ENCODE data around the gene FOXP2.
"Not testable (repeated sequence)": the region's sequence is repeated elsewhere in the genome, so short reads cannot be mapped to it uniquely, and the experiment has no call there.

FOXP2 gene

DNA sequence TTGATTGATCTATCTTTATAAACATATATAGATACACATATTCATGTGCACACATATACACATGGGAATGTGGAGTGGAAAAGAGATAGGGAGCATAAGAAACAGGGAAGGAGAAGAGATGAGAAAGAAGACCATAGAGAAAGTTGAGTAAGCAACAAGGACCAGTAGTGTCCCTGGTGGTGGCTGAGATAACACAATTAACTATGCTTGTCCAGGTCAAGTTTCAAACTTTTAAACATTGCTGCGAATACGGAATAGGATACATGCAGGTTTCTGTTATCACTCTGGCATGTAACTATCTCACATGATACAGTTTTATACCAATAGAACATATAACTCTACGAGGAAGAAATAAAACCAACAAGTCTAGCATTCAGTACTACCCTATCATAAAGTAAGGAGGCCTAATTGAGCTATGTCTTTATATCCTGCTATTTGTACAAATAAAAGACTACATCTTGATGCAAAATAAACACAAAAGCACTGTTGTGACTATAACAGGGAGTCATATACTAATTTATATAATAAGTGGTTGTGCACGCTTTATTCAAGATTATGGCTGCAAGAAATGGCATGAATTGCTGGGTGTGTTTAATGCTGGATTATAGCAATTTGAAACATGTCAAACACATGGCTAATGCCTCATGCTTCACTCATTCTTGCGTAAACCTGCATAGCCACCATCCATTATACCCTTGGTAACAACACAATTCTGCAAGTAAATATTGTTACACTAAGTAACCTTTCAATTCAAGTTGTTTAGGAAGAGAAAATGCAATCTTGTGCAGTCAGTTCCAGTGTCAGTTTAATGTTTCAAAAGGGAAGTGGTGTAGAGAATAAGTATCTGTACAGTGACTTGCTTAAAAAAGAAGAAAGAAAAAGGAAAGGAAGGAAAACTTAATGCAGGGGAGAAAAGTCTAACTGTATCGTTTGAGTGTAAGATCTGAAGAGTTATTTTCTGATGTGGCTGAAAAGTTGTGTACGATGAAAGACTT lies 8.2 kb downstream of the FOXP2 start:
- no peak for DNase-seq

DNA sequence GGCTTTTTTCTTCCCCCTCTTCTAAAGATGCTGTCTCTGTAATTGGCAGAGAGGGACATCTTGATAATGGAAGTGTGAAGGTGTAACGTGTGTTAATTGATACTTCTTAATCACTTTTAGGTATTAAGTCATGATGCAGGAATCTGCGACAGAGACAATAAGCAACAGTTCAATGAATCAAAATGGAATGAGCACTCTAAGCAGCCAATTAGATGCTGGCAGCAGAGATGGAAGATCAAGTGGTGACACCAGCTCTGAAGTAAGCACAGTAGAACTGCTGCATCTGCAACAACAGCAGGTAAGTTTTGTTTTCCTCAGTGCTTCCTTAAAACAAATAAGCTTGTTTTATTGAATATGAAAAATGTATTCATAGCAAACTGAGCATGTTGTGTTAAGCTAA lies 11.8 kb downstream of the FOXP2 start:
- no peak for DNase-seq

DNA sequence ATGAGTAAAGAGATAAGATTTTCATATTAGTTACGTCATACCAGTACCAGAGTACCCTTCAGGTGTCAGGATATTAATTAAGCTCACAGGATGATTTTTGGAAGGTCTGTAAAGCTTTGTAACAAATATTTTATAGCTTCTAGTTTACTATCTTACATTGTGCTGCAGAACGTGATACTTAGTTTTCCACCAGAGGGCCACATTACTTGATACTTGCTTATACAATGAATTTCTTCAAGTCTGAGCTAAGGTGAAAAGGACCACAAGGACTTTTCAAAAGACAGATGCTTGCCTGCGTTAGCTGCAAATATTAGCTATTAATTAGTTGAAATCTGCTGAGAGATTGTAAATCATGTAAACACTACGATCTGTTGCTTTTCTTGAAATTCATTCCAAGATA lies 12.2 kb downstream of the FOXP2 start:
- no peak for DNase-seq

DNA sequence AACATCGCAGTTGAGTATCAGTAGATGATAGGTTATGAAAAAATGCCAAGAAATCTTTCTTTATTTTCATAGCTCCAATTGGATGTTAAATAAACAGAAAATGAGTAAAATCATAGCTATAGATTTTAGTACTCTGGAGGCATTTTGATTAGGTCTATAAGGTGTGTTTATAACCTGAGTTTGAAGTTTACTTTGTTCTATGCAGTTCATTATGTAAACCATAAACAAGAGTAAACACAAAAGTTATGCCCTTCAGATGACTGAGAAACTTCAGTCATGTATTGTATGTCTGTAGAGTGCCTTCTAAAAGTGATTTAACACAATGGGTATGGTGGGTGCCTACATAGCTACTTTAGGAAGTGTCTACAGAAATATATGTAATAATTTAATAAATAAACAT lies 13.6 kb downstream of the FOXP2 start:
- DNase-seq, result no peak

DNA sequence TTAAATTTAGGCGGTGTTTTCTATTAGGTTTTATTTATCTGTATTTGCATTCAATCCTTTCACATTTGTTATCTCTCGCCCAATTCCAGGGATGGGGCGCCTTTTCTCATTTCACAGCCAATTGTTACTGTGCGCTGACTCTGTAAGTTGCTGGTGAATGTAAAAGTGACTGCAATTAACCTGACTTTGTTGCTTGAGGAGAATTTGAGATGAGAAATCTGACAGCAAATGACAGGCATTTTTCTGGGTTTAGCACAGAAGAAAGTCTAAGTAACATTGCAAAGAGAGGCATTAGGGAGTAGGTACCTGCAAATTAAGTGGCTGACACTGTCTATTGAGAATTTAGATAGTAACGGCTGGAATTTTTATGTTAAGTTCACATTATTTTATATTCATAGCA lies 16.6 kb downstream of the FOXP2 start:
- no peak for DNase-seq

DNA sequence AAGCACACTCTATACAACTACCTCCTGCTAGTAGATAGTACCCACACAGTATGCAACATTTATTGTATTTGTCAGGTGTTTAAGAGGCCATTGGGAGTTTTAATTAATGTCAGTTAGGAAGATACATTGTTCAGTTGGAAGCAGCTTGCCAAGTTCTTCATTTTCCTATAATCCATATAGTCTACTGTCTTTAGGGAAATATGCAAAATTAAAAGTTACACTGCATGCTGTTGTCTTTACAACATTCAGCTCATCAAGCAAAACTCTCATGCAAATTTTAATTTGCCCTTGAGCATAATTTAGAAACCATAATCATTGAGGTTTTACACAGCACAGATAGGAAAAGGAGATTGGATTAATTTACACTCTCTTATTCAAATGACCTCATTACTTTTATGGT lies 17.4 kb downstream of the FOXP2 start:
- no peak for DNase-seq

DNA sequence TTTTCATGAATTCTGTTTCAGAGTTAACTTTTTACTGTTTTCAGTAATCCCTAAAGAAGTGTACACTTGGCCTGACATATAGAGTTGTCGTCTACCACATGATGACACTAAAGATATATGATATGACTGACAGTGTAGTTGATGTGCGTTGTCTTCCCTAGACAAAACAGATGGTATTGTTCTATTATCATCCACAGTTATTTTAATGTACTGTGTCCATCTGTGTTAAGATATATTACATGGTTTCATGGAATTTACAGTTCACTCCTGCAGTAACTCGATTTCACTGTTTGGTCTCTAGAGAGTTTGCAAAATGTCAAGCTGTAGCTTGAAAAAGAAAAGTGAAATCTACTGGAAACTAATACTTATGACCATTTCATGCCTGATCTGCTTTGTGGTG lies 18.1 kb downstream of the FOXP2 start:
- no peak for DNase-seq

DNA sequence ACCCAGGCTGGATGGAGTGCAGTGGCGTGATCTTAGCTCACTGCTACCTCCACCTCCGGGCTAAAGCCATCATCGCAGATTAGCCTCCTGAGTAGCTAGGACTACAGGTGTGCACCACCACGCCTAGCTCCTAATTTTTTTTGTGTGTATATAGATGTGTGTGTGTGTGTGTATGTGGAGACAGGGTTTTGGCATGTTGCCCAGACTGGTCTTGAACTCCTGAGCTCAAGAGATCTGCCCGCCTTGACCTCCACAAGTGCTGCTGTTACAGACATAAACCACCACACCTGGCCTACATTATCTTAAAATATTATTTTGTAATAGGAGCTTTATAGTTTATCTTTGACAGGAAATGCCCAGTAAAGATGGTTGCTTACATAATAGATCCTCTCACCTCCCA lies 25.0 kb downstream of the FOXP2 start:
- DNase-seq, result no peak

DNA sequence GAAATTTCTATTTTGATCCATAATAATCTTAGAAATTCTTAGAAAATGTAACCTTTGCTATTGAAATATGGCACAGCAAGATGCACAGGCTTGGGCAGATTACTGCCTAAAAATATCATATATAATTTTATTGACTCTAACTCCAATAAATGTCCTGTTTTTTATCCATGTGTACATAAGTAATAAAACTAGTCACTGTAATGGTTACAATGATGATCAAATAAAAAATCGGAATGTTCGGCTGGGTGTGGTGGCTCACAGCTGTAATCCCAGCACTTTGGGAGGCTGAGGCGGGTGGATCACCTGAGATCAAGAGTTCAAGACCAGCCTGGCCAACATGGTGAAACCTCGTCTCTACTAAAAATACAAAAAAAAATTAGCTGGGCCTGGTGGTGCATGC lies 26.3 kb downstream of the FOXP2 start:
- DNase-seq, result not testable (repeated sequence)

DNA sequence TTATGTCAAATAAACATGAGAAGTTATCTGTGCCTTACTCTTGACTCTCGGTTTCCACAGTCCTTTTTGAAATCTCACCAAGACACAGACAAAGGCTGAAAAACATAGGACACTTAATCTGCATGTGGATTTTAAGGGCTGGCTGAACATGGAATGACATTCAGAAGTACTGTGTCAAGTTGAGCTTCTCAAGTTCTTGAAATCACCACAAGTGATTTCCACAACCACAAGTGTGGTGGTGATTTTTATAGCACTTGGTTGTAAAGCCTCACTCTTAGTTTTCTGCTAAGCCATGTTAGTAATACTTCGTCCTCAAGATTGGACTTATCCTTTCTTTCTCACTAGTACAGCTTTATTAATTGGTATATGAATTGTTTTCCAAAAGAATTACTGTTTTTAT lies 29.6 kb downstream of the FOXP2 start:
- DNase-seq, result no peak

DNA sequence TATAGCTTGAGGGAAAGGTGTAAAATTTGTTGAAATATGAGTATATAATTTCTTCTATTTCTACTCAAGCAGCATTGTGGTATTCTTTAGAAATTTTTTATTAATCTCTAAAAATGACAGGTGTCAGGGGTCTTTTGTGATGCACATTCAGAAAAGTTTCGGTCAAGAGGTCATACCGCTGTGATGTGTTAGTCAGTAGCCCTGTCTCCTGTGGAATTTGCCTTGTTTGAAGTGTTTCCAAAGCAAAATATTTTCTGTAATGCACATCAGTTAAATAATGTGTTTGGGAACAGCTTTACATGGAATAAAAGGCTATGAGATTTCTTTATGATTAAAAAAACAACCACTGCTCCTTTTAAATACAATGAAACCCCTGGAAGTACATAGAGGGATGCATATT lies 35.8 kb downstream of the FOXP2 start:
- DNase-seq, result no peak

DNA sequence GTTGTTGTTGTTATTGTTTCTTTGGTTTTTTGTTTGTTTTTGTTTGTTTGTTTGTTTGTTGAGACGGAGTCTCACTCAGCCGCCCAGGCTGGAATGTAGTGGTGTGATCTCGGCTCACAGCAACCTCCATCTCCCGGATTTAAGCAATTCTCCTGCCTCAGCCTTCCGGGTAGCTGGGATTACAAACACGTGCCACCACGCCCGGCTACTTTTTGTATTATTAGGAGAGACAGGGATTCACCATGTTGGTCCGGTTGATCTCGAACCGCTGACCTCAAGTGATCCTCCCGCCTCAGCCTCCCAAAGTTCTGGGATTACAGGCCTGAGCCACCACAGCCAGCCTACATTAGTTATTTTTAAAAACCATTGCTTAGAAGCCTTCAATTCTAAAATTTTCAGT lies 45.0 kb downstream of the FOXP2 start:
- no peak for DNase-seq

DNA sequence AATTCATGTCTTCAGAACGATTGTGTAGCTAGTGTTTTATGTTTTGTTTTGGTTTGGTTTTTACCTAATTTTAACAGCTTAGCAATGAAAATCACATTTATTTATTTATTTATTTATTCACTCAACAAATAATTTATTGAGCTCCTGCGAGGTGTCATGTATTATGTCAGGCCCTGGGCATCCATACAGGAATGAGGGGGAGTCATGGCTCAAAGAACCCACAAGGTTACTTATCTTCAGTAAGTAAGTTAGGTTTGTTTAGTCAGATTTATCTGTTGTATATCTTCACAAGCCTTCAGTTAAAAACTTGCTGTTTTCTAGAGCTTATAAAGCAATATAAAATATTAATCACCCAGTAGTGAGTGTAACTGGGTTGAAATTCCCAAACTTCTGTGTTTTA lies 45.4 kb downstream of the FOXP2 start:
- no peak for DNase-seq

DNA sequence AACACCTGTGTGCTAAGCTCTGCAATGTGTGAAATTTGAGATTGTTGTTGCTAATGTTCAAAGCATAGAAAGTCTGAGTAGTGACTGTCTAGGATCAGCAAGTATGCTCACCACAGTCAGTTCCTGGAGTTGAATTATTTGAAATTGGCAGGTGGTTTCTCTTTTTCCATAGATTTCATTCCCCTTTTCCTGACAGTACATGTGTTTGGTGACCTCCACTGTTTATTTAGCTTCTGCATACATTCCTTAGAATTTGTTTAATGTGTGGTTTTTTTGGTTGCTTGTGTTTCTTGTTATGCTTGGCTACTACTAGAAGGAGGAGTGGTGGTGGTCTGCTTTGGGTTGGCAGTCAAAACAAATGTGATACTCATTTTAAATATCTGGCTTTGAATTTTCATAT lies 52.3 kb downstream of the FOXP2 start:
- DNase-seq, result peak; percentile 29

DNA sequence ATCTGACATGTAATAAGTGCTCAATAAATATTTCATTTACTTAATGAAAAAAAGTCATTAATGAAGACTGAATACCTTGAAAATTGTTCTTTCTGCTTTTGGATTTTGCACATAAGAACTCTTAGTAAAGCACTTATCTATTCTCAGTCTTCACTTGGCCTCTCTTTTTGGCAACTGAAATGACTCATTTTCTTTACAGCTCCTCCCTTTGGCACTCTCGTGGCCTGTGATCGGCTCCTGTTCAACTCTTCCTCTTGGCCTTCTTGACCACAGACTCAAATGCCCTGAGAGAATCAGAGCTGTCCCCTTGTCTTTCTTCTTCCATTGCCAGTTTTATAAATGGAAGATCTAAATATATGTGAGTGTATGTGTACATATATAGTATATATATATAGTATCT lies 54.2 kb downstream of the FOXP2 start:
- DNase-seq, result no peak

DNA sequence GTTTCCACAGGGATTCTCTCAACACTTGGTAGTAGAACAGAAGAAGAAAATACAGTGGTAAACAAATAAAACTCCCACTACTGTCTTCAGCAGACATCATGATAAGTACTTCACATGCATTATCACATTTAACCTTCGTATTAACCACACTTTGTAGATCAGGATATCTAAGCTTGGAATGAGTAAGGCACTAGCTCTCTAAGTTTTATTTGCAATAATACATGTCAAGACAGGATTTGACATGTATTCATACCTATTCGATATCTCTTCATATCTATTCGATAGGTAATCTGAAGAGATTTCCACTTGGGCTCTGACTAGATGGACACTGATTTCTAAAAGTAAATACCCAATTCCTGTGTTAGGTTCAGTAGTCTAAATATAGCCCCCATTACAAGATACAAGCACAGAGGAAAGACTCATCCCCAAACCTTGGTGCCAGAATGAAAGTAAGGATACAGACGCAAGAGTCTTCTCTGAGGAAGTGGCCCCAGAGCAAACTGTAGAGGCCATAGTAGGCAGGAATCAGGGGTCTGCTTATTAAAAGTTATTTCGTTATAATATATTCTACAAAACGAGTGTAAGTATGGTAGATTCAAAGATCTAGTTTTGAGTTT lies 58.4 kb downstream of the FOXP2 start:
- no peak for DNase-seq

DNA sequence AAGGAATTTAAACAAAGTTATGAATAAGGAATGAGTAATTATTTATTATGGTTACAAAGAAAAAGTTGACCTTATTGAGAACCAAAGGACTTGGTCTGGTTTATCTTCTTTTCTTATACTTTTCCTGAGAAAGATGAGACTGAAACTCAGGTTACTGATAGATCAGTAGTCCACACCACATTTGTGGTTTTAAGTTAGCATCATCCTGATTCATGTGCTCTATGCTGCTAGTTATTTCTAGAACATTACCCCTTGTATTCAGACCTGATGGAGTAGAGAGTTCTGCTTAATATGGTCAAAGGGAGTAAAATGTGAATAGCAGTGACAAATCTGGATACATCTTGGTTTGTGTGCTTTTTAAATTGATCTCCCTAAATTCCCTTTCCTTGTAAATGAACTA lies 63.8 kb downstream of the FOXP2 start:
- DNase-seq, result no peak

DNA sequence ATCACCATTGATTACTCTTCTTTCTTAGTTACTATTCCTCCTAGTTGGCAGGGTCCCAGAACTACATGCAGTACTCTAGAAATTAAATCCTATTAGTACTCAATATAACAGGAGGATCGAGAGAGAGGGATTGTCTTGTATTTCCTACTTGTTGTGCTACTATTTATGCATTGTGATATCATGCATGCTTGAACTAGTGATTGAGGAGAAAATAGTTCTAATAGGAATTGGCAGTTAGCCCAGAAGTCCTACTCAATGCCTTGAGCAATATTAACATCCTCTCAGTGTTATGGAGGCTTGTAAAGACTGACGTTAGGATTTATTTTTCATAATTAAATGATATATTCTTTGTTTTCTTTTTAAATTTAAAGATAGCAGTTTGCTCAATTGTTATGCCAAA lies 67.4 kb downstream of the FOXP2 start:
- no peak for DNase-seq

DNA sequence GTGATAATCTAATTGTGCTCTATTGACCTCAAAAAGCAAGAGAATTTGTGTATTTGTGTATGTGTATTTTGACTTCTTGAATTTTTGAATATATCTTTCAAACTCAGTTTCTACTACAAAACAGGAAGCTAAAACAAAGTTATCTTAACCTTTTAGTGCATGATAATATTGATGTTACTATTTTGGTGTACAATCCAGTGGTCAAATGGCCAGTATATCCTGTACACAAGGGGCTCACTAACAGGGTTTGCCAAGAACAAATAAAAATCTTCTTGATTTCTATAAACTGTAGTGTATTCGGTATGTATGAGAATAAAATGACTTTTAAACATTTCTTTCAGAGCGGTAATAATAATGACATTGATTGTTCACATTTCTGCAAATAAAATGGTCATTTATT lies 69.6 kb downstream of the FOXP2 start:
- DNase-seq, result no peak

DNA sequence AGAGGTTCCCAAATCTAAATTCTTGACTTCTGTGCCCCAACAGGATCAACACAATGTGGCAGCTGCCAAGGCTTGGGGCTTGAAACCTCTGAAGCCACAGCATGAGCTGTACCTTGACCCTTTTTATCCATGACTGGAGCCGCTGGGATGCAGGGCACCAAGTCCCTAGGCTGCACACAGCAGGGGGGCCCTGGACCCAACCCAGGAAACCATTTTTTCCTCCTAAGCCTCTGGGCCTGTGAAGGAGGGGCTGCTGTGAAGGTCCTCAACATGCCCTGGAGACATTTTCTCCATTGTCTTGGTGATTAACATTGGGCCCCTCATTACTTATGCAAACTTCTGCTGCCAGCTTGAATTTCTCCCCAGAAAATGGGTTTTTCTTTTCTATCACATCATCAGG lies 72.6 kb downstream of the FOXP2 start:
- DNase-seq, result no peak

DNA sequence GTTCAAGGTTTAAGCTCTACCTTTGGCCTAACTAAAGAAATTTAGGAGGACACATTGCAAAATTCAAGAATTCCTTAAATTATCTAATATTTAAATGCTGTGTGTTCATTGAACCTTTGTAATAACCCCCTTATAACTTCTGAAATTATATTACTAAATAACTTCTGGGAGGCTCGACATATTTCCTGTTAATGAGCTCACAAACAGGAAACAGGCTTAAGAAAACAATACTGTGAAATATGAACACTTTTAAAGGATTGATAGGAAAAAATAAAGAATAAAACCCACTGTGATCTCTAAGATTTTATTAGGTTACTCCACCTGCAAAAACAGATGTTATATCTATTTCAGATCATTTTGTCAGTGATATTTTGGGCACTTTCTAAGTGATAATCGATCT lies 74.1 kb downstream of the FOXP2 start:
- no peak for DNase-seq

DNA sequence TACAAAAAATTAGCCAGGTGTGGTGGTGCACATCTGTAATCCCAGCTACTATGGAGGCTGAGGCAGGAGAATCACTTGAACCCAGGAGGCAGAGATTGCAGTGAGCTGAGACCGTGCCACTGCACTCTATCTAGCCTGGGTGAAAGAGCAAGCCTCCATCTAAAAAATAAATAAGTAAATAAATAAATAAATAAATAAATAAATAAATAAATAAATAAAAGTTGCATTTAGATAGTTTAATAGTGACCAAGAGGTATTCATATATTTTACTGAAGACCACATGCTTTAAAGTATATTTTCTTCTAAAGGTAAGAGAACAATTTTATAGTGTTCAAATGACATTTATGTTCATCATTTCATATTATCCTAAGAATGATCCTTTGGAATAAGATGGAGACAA lies 82.9 kb downstream of the FOXP2 start:
- DNase-seq, result not testable (repeated sequence)

DNA sequence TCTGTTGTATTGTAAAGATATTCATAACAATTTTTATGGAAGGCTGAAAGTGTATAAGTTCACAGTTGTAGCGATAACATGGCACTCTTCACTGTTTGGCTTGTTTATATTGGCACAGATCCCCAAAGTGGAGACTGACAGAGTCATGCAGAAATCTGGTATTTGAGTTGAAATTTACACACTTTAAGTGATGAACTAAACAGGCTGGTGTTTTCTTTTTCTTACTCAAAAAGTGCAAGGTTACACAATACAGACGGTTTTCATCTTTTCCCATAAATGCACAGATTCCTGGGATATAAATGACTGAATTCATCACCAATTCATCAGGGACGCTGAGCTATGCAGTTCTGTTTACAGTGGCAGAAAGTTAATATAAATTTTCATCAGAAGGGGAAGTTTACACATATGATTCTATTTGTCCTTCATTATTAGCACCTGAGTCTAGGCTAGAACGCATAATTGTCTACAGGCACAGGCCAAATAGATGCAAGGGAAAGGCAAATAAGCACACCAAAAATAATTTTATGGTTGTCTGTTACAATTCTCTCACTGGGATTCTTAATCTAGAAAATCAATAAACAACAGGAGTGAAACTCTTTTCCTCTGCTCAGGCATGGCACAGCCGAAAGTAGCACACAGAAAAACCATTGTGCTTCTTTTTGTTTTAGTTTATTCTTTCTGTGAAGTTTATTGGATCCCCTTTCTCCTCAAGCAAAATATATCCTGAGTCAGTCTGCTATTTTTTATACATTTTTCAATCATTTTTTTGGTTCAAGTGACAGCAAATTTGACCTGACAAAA lies 88.0 kb downstream of the FOXP2 start:
- no peak for DNase-seq

DNA sequence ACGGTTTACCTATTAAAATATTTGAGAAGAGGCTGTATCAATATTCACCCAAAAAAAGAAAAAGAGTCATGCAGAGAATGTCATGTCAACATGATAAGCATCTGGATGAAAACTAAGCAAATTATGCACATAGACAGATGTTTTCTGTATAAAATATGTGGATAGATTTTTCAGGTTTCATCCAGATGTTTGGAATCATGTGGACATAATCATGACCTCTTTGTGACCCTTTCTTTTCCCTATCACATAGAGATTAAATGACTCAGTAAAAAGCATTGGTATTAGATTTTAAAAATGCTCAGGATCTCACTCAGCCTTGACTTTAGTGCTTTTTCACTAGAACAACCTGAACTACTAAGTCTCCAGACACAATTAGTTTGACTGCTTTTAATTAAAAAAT lies 90.0 kb downstream of the FOXP2 start:
- no peak for DNase-seq

All from femur (tissue), 1 donor.